A673 (cell line): ENCODE data around the gene ZNF85. TPM values are rescaled to one million over a fixed set of nuclear protein-coding genes. Genes with fewer than 3 reads are reported as not detected.
"Not testable (repeated sequence)": the region's sequence is repeated elsewhere in the genome, so short reads cannot be mapped to it uniquely, and the experiment has no call there.

Source experiments
- BruUV-seq: library from RNA; stranded (reverse); fragments of 400-500 nt; replicated peaks from 2 replicates; lab custom pipeline; 2021; lab: Mats Ljungman, UMichigan
- CTCF ChIA-PET: fragments of 300-600 bp; sonication (Branson Sonifier 250); formaldehyde crosslinking; loops from one replicate; lab custom pipeline; 2022; ENCODE audit warnings: antibody characterized with exemption; lab: Charles Lee
- POLR2A ChIA-PET: fragments of 300-600 bp; sonication (Branson Sonifier 250); formaldehyde crosslinking; loops from one replicate; lab custom pipeline; 2022; ENCODE audit warnings: antibody characterized with exemption; ENCODE audit not compliant: low non-redundant PET; lab: Charles Lee
- DNase-seq: peaks from one replicate; pipeline ENCODE4 v3.0.0-alpha.2; 2015; ENCODE audit warnings: low spot score
- H3K27ac ChIP-seq: fragments of 200-600 bp; sonication (generic); 2 replicates; pipeline ENCODE4 v1.5.1; 2016; ENCODE audit warnings: mixed run types, low read depth, mild to moderate bottlenecking, mixed read lengths, antibody characterized with exemption, low read length; ENCODE audit not compliant: poor library complexity, severe bottlenecking
- H3K27me3 ChIP-seq: fragments of 200-600 bp; sonication (generic); replicated peaks from 2 replicates; pipeline ENCODE4 v1.6.1; 2017; ENCODE audit warnings: mixed run types, low read depth, mild to moderate bottlenecking, mixed read lengths, antibody characterized with exemption, low read length; ENCODE audit not compliant: insufficient read depth, poor library complexity
- H3K36me3 ChIP-seq: fragments of 200-600 bp; sonication (generic); 2 replicates; pipeline ENCODE4 v1.6.1; 2016; ENCODE audit warnings: mixed run types, mild to moderate bottlenecking, mixed read lengths, antibody characterized with exemption, low read length; ENCODE audit not compliant: insufficient read depth, poor library complexity, severe bottlenecking
- H3K4me1 ChIP-seq: fragments of 200-600 bp; sonication (generic); 2 replicates; pipeline ENCODE4 v1.6.1; 2017; ENCODE audit warnings: mixed run types, mild to moderate bottlenecking, mixed read lengths, antibody characterized with exemption, low read length; ENCODE audit not compliant: insufficient read depth, poor library complexity, severe bottlenecking
- H3K4me3 ChIP-seq: fragments of 200-600 bp; sonication (generic); 2 replicates; pipeline ENCODE4 v1.5.1; 2016; ENCODE audit warnings: low read depth, mixed run types, mild to moderate bottlenecking, mixed read lengths, low read length; ENCODE audit not compliant: poor library complexity, severe bottlenecking
- H3K9me3 ChIP-seq: fragments of 200-600 bp; sonication (generic); 2 replicates; pipeline ENCODE4 v1.6.1; 2016; ENCODE audit warnings: mixed run types, low read depth, mild to moderate bottlenecking, mixed read lengths, antibody characterized with exemption, low read length; ENCODE audit not compliant: poor library complexity, severe bottlenecking
- EZH2 ChIP-seq: fragments of 200-600 bp; sonication (generic); IDR thresholded peaks from 2 replicates; pipeline ENCODE4 v1.6.1; 2017; ENCODE audit warnings: borderline replicate concordance, low read depth, mild to moderate bottlenecking, mixed read lengths, antibody characterized with exemption, low read length; ENCODE audit not compliant: poor library complexity, severe bottlenecking
- intact Hi-C: fragments of 100-400 bp; cut with micrococcal nuclease; formaldehyde crosslinking; loops from one replicate; pipeline ENCODE4 v1.10.0; 2022; ENCODE audit not compliant: unreplicated experiment
- total RNA-seq: library from RNA; stranded (reverse); gene quantifications from 2 replicates; pipeline ENCODE4 v1.2.3, GENCODE V29; 2021
- TF ChIP-seq, protein P1 (sequence below): fragments of 300-800, 200-600 bp; sonication (generic); conservative IDR thresholded peaks from 2 replicates; pipeline ENCODE4 v1.5.1; 2017; ENCODE audit warnings: low read depth, mild to moderate bottlenecking, antibody characterized with exemption, low read length, moderate library complexity, mixed read lengths

Gene ZNF85
- total RNA-seq, 1 experiment from 2014 or later: 1.9 TPM

DNA sequence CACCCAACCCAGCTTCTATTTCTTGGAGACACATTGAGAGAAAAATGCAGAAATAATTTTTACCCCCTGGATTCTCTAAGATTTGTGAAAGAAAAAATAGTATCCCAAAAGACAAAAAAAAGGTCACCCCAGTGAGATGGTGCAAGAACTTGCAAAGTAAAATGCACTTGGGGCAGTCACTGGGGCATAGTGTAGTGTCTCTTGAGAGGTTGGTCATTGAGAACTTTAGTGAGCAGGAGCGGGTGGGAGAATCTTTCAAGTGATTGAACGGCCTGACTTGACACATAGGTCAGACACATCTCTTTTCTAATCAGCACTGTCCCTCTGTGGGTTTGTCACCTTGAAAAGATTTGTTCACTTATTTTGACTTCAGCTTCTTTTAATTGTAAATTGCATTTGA lies 2.4 kb downstream of the ZNF85 start:
- TF ChIP-seq, protein P1, sequence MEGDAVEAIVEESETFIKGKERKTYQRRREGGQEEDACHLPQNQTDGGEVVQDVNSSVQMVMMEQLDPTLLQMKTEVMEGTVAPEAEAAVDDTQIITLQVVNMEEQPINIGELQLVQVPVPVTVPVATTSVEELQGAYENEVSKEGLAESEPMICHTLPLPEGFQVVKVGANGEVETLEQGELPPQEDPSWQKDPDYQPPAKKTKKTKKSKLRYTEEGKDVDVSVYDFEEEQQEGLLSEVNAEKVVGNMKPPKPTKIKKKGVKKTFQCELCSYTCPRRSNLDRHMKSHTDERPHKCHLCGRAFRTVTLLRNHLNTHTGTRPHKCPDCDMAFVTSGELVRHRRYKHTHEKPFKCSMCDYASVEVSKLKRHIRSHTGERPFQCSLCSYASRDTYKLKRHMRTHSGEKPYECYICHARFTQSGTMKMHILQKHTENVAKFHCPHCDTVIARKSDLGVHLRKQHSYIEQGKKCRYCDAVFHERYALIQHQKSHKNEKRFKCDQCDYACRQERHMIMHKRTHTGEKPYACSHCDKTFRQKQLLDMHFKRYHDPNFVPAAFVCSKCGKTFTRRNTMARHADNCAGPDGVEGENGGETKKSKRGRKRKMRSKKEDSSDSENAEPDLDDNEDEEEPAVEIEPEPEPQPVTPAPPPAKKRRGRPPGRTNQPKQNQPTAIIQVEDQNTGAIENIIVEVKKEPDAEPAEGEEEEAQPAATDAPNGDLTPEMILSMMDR: no peak
- no peak for TF ChIP-seq EZH2
- ChIA-PET CTCF (no interaction called here), POLR2A (no interaction called here)
- H3K9me3 ChIP-seq: peaks cover 29% of the 10 kb centered on the region
- intact Hi-C loops: no loop called here
- no peak for DNase-seq
- no peak overlapping the region for H3K4me3 ChIP-seq
- H3K27ac ChIP-seq: no peak overlapping the region
- no peaks in the 10 kb centered on the region for H3K36me3 ChIP-seq
- H3K4me1 ChIP-seq: no peaks in the 10 kb centered on the region
- no peaks in the 10 kb centered on the region for H3K27me3 ChIP-seq
- no TSS peak for BruUV-seq

- no peak for TF ChIP-seq EZH2
- TF ChIP-seq, protein P1: no peak
- ChIA-PET CTCF (no interaction called here), POLR2A (no interaction called here)
- Histone ChIP-seq H3K4me3 (no peak overlapping the region), H3K9me3 (peaks cover 26% of the 10 kb centered on the region), H3K36me3 (no peaks in the 10 kb centered on the region), H3K27me3 (no peaks in the 10 kb centered on the region), H3K27ac (no peak overlapping the region), H3K4me1 (no peaks in the 10 kb centered on the region)
- intact Hi-C loops: no loop called here
- no TSS peak for BruUV-seq
- no peak for DNase-seq
These were observed 3.7 kb downstream of the ZNF85 start for GRCh38 chr19:20926796-20927195.

DNA sequence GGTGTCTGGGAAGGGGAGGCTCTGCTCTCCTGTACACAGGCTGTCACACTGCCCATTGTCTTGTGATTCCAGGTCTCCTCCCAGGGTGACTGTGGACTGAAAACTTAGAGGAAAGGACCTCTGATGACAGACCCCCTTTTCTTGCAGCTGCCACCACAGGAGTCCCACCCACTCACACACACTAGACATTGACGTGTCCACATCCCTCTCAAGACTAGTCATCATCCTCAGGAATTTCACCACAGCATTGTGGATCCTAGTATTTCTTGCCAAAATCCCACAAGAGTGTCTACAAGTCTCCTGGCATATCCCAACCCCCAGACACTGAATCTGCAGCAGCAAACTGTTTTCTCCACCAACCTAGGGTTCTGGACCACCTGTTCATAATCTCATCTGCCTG lies 5.3 kb downstream of the ZNF85 start:
- peaks cover 21% of the 10 kb centered on the region for H3K9me3 ChIP-seq
- TF ChIP-seq, protein P1: no peak
- TF ChIP-seq EZH2: no peak
- POLR2A ChIA-PET: no interaction called here
- no peaks in the 10 kb centered on the region for H3K36me3 ChIP-seq
- CTCF ChIA-PET: no interaction called here
- no peak overlapping the region for H3K27ac ChIP-seq
- no peaks in the 10 kb centered on the region for H3K4me1 ChIP-seq
- BruUV-seq: no TSS peak
- intact Hi-C loops: no loop called here
- H3K27me3 ChIP-seq: no peaks in the 10 kb centered on the region
- DNase-seq: no peak
- H3K4me3 ChIP-seq: no peak overlapping the region

GRCh38 chr19:20936322-20936947 lies 13.4 kb downstream of the ZNF85 start:
- POLR2A ChIA-PET: not testable (repeated sequence)

DNA sequence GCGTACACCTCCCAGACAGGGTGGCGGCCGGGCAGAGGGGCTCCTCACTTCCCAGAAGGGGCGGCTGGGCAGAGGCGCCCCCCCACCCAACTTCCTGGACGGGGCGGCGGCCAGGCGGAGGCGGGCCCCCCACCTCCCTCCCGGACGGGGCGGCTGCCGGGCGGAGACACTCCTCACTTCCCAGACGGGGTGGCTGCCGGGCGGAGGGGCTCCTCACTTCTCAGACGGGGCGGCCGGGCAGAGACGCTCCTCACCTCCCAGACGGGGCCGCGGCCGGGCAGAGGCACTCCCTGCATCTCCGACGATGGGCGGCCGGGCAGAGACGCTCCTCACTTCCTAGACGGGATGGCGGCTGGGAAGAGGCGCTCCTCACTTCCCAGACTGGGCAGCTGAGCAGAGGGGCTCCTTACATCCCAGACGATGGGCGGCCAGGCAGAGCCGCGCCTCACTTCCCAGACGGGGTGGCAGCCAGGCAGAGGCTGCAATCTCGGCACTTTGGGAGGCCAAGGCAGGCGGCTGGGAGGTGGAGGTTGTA lies 29.6 kb downstream of the ZNF85 start:
- DNase-seq, H3K27me3 ChIP-seq, H3K27ac ChIP-seq, CTCF ChIA-PET, intact Hi-C loops, H3K4me3 ChIP-seq, H3K4me1 ChIP-seq, BruUV-seq, H3K36me3 ChIP-seq, POLR2A ChIA-PET: not testable (repeated sequence)
- H3K9me3 ChIP-seq: peaks cover 18% of the 10 kb centered on the region

More at GRCh38 chr19:20936322-20936947, 13.4 kb downstream of the ZNF85 start:
- H3K36me3 ChIP-seq, H3K4me1 ChIP-seq, DNase-seq, CTCF ChIA-PET, intact Hi-C loops, H3K4me3 ChIP-seq, H3K27me3 ChIP-seq, BruUV-seq, H3K27ac ChIP-seq: not testable (repeated sequence)
- H3K9me3 ChIP-seq: peaks cover 19% of the 10 kb centered on the region
